COLO668 (cell line): Measurements from ENCODE around the gene KCTD3.

Experiments used
- DNase-seq: peaks from one replicate; lab custom pipeline; 2025; ENCODE audit not compliant: unreplicated experiment; lab: John Stamatoyannopoulos, UW

KCTD3 gene

GRCh38 chr1:215605011-215605621 lies 38.0 kb downstream of the KCTD3 start:
- no peak for DNase-seq

GRCh38 chr1:215606036-215606435 lies 38.9 kb downstream of the KCTD3 start:
- DNase-seq = no peak

- no peak for DNase-seq
Observed at GRCh38 chr1:215606564-215607168, 39.6 kb downstream of the KCTD3 start.

- DNase-seq = no peak
Observed at GRCh38 chr1:215607412-215607811, 40.3 kb downstream of the KCTD3 start.

GRCh38 chr1:215608646-215609045 lies 41.5 kb downstream of the KCTD3 start:
- DNase-seq = no peak

GRCh38 chr1:215612391-215612790 lies 45.3 kb downstream of the KCTD3 start:
- no peak for DNase-seq

GRCh38 chr1:215617979-215618378 lies 50.9 kb downstream of the KCTD3 start:
- no peak for DNase-seq

GRCh38 chr1:215623162-215623561 lies 56.1 kb downstream of the KCTD3 start:
- DNase-seq = no peak

GRCh38 chr1:215625949-215626348 lies 58.8 kb downstream of the KCTD3 start:
- no peak for DNase-seq

GRCh38 chr1:215631040-215631439 lies 63.9 kb downstream of the KCTD3 start:
- DNase-seq = no peak

GRCh38 chr1:215631489-215631888 lies 64.4 kb downstream of the KCTD3 start:
- peak; percentile 94 for DNase-seq

GRCh38 chr1:215635827-215636226 lies 68.7 kb downstream of the KCTD3 start:
- DNase-seq = no peak

GRCh38 chr1:215636258-215636965 lies 69.3 kb downstream of the KCTD3 start:
- peak; percentile 38 for DNase-seq

GRCh38 chr1:215637041-215637573 lies 70.0 kb downstream of the KCTD3 start:
- DNase-seq = no peak

GRCh38 chr1:215640429-215641148 lies 73.5 kb downstream of the KCTD3 start:
- DNase-seq = no peak

- DNase-seq = no peak
Observed at GRCh38 chr1:215643592-215644321, 76.7 kb downstream of the KCTD3 start.

- DNase-seq = no peak
Observed at GRCh38 chr1:215645182-215645581, 78.1 kb downstream of the KCTD3 start.

- DNase-seq = no peak
Observed at GRCh38 chr1:215645861-215646260, 78.8 kb downstream of the KCTD3 start.

GRCh38 chr1:215647738-215648137 lies 80.6 kb downstream of the KCTD3 start:
- no peak for DNase-seq

- DNase-seq = no peak
Observed at GRCh38 chr1:215648957-215649356, 81.9 kb downstream of the KCTD3 start.
